GM18505 (cell line): ENCODE data around the gene LRRC8B.
"Not testable (repeated sequence)": the region's sequence is repeated elsewhere in the genome, so short reads cannot be mapped to it uniquely, and the experiment has no call there.

Experiments used
- ATAC-seq: cut with Tn5 transposase; IDR thresholded peaks from one replicate; pipeline ENCODE4 v1.9.1; 2021; ENCODE audit not compliant: unreplicated experiment
- POLR2A ChIP-seq: IDR thresholded peaks from 4 replicates; pipeline ENCODE4 v1.6.1; 2011; ENCODE audit warnings: borderline replicate concordance; ENCODE audit not compliant: insufficient read depth, insufficient read length; ENCODE audit errors: extremely low read depth

LRRC8B gene

DNA sequence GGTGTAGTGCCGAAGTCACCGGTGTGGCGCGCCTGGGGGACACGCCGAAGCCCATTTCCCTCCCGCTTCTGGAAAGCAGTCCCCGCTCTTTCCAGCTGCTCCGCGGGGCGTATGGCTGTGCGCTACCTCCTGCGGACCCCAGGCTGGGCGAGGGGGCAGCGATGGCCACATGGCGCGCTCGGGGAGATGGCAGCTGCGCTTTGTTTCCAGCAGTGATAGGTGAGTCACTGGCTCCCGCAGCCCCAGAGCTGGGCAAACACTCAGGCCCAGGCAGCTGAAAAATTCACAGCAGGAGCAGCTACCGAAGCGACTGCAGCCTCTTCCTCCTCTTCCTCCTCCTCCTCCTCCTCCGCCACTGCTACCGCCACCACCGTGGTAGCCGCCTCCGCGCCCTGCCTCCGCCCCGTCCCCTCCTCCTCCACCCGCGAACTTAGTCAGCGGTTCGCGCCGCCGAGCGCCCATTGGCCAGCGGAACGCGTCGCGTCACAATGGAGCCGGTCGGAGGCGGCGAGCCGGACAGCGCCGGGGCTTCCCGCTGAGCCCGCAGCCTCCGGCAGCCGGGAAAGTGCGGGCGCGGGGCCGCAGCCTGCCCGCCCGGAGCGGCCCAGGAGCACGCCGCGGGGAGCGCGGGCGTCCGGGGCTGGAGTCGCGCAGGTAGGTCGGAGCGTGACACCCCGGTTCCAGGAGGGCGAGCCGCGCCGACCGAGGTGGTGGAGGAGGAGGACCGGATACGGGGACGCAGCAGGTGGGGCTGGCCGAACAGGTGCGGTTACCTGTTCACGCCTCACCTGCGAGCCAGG lies at the start of gene LRRC8B:
LRRC8B (plus strand) TSS at position 461 of the 800 bp plus-strand sequence. CDS start 57,822 bp downstream, outside the sequence.
- ATAC-seq = peak; percentile 81
- peak; percentile 62 for TF ChIP-seq POLR2A

DNA sequence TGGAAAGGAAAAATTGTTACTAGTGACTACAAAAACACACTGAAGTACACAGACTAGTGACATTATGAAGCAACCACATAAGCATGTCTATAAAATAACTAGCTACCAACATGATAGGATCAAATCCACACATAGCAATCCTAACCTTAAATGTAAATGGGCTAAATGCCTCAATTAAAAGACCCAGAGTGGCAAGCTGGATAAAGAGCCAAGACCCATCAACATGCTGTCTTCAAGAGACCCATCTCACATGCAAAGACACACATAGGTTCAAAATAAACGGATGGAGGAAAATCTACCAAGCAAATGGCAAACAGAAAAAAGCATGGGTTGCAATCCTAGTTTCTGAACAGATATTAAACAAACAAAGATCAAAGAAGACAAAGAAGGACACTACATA lies 49.4 kb upstream of the LRRC8B start:
- TF ChIP-seq POLR2A = no peak
- no peak for ATAC-seq

DNA sequence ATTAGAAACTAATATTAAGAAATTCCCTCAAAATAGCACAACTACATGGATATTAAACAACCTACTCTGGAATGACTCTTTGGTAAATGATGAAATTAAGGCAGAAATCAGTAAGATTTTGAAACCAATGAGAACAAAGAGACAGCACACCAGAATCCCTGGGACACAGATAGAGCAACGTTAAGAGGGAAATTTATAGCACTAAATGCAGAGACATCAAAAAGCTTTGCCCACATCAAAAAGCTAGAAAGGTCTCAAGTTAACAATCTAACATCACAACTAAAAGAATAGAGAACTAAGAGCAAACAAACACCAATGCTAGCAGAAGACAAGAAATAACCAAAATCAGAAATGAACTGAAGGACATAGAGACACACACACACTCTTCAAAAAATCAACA lies 48.6 kb upstream of the LRRC8B start:
- no peak for ATAC-seq
- no peak for TF ChIP-seq POLR2A

DNA sequence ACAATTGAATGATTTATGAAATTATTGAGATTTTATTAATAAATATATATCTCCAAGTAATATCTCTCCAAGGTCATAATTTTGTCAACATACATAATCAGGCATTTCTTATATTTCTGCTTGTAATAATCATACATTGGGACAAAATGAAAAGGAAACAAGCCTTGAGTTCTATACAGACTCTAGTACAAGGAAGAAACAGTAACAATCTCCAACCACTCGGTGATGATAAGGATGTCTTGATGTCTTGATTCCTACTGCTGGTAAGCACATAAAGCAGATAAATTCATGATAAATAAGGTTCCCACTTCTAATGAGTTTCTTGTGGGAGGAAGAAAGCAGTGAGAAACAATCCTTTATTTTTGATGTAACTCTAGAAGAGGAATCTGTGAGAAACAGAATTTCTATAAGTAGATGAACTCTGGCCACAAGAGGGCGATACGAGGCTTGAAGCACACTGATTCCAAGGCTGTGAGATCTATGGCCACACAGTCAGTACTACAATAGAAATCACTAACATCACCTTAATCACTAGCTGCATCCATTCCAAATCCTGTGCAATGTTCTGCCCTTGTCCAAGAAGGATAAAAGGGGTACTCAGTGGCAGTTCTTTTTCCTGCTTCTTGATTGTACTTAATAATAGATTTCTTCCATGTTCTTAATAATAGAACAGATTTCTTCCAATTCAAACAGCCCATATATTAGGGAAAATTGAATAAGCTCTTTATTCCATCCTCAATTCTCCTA lies 41.4 kb upstream of the LRRC8B start:
- ATAC-seq = no peak
- no peak for TF ChIP-seq POLR2A

- no peak for ATAC-seq
- TF ChIP-seq POLR2A = no peak
Observed at GRCh38 chr1:89483757-89484077, 40.9 kb upstream of the LRRC8B start.

GRCh38 chr1:89484092-89485038 lies 40.3 kb upstream of the LRRC8B start:
- no peak for ATAC-seq
- TF ChIP-seq POLR2A = no peak

DNA sequence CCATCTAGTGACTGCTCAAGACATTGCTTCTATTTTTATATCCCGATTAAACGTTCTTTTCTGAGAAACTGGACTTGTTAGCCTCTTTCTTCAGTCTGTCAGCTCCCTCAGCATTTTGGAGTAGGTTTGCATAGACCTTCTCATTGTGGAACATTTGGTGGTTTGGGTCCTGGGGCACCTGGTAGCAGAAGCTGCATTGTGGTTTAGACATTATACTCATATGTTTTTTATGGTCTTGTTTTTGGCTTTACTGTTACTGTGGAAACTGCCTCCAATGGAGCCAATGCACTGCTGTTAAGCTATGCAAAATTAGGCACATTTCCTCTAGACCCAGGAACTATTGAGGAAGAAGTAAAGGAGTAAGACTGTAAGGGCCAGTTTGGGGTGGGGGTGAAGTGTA lies 36.7 kb upstream of the LRRC8B start:
- no peak for TF ChIP-seq POLR2A
- ATAC-seq = no peak

GRCh38 chr1:89489047-89489729 lies 35.4 kb upstream of the LRRC8B start:
- ATAC-seq = no peak
- TF ChIP-seq POLR2A = no peak

GRCh38 chr1:89490389-89490788 lies 34.2 kb upstream of the LRRC8B start:
- ATAC-seq = no peak
- TF ChIP-seq POLR2A = no peak

DNA sequence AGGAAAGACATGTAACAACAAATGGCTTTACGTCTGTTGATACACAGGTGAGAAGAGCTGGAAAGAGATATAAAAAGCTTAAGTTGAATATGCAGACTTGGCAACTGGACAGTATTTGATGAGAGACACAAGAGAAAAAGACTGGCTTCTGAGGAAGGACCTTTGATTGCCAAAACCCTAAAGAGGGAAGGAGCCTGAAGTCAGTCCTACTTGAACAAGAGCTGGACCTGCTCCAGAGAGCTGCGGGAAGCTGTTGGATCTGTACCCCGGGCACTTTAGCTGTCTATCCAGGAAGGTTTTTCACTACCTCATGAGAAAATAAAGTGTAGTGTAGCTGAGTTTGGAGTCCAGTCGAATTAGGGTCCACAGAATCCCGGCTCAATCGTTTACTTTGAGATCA lies 25.3 kb upstream of the LRRC8B start:
- no peak for TF ChIP-seq POLR2A
- ATAC-seq = no peak

- no peak for ATAC-seq
- TF ChIP-seq POLR2A = no peak
Observed at GRCh38 chr1:89502042-89502441, 22.6 kb upstream of the LRRC8B start.

- no peak for TF ChIP-seq POLR2A
- no peak for ATAC-seq
Observed at GRCh38 chr1:89502895-89503294, 21.7 kb upstream of the LRRC8B start.

- no peak for TF ChIP-seq POLR2A
- no peak for ATAC-seq
Observed at GRCh38 chr1:89503690-89504089, 20.9 kb upstream of the LRRC8B start.

- not testable (repeated sequence) for ATAC-seq
Observed at GRCh38 chr1:89510061-89510460, 14.6 kb upstream of the LRRC8B start.
